CD4-positive, CD25-positive, alpha-beta regulatory T cell (primary cell): ENCODE results near the gene FGD6. TPM values are rescaled to one million over a fixed set of nuclear protein-coding genes. Genes with fewer than 3 reads are reported as not detected.

ENCODE experiments used
- ATAC-seq, 2 donors: fragments of 150-1000 bp; cut with Tn5 transposase; one replicate each; pipeline ENCODE4 v1.10.0; 2021; ENCODE audit warnings: low read depth in 2 of 2, moderate number of reproducible peaks in 2 of 2, moderate library complexity in 1 of 2
- DNase-seq, 3 donors: peaks; one replicate each; pipeline versions ENCODE4 v3.0.0 to v3.0.0-alpha.2; 2012 to 2022; ENCODE audit warnings: mixed read lengths in 1 of 3
- H3K27ac ChIP-seq: one replicate; pipeline ENCODE4 v1.7.0; 2013; ENCODE audit warnings: mild to moderate bottlenecking, low read length; ENCODE audit not compliant: insufficient read depth, poor library complexity, severe bottlenecking
- H3K27me3 ChIP-seq: one replicate; pipeline ENCODE4 v1.7.0; 2013; ENCODE audit warnings: low read length; ENCODE audit not compliant: control insufficient read depth, insufficient read depth
- H3K36me3 ChIP-seq: one replicate; pipeline ENCODE4 v1.7.0; 2013; ENCODE audit warnings: mild to moderate bottlenecking, low read length, moderate library complexity; ENCODE audit not compliant: control insufficient read depth, insufficient read depth
- H3K4me1 ChIP-seq: 2 replicates; pipeline ENCODE4 v1.7.0; 2013; ENCODE audit warnings: mild to moderate bottlenecking, low read length; ENCODE audit not compliant: insufficient read depth, control insufficient read depth, poor library complexity, severe bottlenecking
- H3K4me3 ChIP-seq: one replicate; pipeline ENCODE4 v1.7.0; 2013; ENCODE audit warnings: low read depth, mild to moderate bottlenecking, low read length, moderate library complexity
- H3K9me3 ChIP-seq, 2 experiments: 1 replicate in 1 of 2; 2 replicates in 1 of 2; pipeline ENCODE4 v1.7.0; 2013; ENCODE audit warnings: low read length in 2 of 2, mild to moderate bottlenecking in 1 of 2, moderate library complexity in 1 of 2; ENCODE audit not compliant: control insufficient read depth in 2 of 2
- H3K27ac Mint-ChIP-seq, 3 donors: one replicate each; pipeline ENCODE4 v1.8.0; 2020 to 2022; ENCODE audit warnings: mild to moderate bottlenecking in 3 of 3, mixed read lengths in 3 of 3, moderate library complexity in 2 of 3
- H3K27me3 Mint-ChIP-seq: one replicate; pipeline ENCODE4 v1.8.0; 2022; ENCODE audit warnings: mild to moderate bottlenecking, mixed read lengths
- H3K36me3 Mint-ChIP-seq: one replicate; pipeline ENCODE4 v1.8.0; 2020; ENCODE audit warnings: mixed read lengths
- H3K4me1 Mint-ChIP-seq, 4 donors: one replicate each; pipeline ENCODE4 v1.8.0; 2020 to 2022; ENCODE audit warnings: mixed read lengths in 4 of 4, mild to moderate bottlenecking in 1 of 4
- H3K4me3 Mint-ChIP-seq, 4 donors: one replicate each; pipeline ENCODE4 v1.8.0; 2020 to 2022; ENCODE audit warnings: mild to moderate bottlenecking in 4 of 4, mixed read lengths in 4 of 4, moderate library complexity in 3 of 4
- H3K9me3 Mint-ChIP-seq, 7 donors: one replicate each; pipeline ENCODE4 v1.8.0; 2020 to 2022; ENCODE audit warnings: mixed read lengths in 7 of 7, mild to moderate bottlenecking in 3 of 7, moderate library complexity in 2 of 7
- polyA plus RNA-seq, 4 donors: library from polyadenylated mRNA; unstranded; fragments of 300-500 nt; fragmentation: Illumina TruSeq; gene quantifications; one replicate each; pipeline ENCODE4 v1.2.3, GENCODE V29; 2021
- total RNA-seq: library from RNA; stranded (reverse); gene quantifications from one replicate; pipeline ENCODE4 v1.2.3, GENCODE V29; 2022

FGD6 gene
- total and polyA plus RNA-seq, 5 donors from 2014 or later: 0.06 to 0.79 (median 0.09) TPM; not detected in 1

DNA sequence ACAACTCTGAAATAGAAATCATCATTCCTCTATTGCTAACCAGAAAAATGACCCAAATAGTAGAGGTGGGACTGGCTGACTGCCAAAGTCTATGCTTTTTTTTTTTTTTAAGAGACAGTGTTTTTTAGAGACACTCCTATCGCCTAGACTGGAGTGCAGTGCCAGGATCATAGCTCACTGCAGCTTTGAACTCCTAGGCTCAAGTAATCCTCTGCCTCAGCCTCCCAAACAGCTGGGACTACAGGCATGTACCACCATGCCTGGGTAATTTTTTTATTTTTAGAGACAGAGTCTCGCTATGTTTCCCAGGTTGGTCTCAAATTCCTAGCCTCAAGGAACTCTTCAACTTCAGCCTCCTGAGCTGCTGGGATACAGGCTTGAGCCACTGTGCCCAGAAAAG is 163.1 kb downstream of the FGD6 start:
- Histone ChIP-seq H3K4me3 (no peak overlapping the region), H3K36me3 (peaks cover 44% of the 10 kb centered on the region), H3K27ac (no peak overlapping the region), H3K27me3 (no peaks in the 10 kb centered on the region), H3K4me1 (no peaks in the 10 kb centered on the region), H3K9me3 (no peaks in the 10 kb centered on the region)
- DNase-seq (no peak), ATAC-seq (no peak)
- no peaks in the 10 kb centered on the region for H3K9me3 Mint-ChIP-seq
- H3K36me3 Mint-ChIP-seq: peaks cover 13% of the 10 kb centered on the region
- H3K27me3 Mint-ChIP-seq: no peaks in the 10 kb centered on the region
- no peak overlapping the region for H3K4me3 Mint-ChIP-seq
- no peaks in the 10 kb centered on the region for H3K4me1 Mint-ChIP-seq
- H3K27ac Mint-ChIP-seq: no peak overlapping the region

DNA sequence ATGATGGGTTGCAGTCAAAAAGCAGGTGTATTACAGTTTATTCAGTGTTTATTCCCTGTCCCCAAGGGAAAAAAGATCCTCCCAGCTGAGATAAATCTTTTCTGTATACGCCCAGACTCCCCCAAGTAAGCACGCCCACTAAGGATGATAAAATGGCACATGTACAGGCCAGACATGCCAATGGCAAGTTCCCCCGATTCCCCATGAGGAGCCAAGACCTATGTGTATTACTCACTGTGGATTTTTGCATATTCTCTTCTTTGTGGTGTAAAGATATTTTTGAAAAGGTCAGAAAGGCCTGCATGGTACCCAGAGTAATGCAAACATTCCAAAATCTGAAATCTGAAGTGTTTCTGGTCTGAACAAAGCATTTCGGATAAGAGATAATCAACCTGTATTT is 166.0 kb downstream of the FGD6 start:
- H3K9me3 Mint-ChIP-seq: no peaks in the 10 kb centered on the region
- no peak for ATAC-seq
- no peak overlapping the region for H3K27ac ChIP-seq
- peaks cover 25% of the 10 kb centered on the region for H3K36me3 Mint-ChIP-seq
- H3K36me3 ChIP-seq: peaks cover 43% of the 10 kb centered on the region
- H3K9me3 ChIP-seq: no peaks in the 10 kb centered on the region
- no peak overlapping the region for H3K4me3 ChIP-seq
- no peak for DNase-seq
- H3K4me1 Mint-ChIP-seq: no peaks in the 10 kb centered on the region
- H3K4me3 Mint-ChIP-seq: no peak overlapping the region
- no peaks in the 10 kb centered on the region for H3K27me3 Mint-ChIP-seq
- no peak overlapping the region for H3K27ac Mint-ChIP-seq
- no peaks in the 10 kb centered on the region for H3K4me1 ChIP-seq
- H3K27me3 ChIP-seq: no peaks in the 10 kb centered on the region

GRCh38 chr12:95037906-95038305 is 179.4 kb downstream of the FGD6 start:
- Mint-ChIP-seq H3K36me3 (peaks cover 20% of the 10 kb centered on the region), H3K27me3 (no peaks in the 10 kb centered on the region), H3K4me1 (peaks cover 10 to 20% (median 17%) of the 10 kb centered on the region in 4 donors), H3K4me3 (no peak overlapping the region), H3K9me3 (no peaks in the 10 kb centered on the region), H3K27ac (no peak overlapping the region)
- Histone ChIP-seq H3K4me1 (no peaks in the 10 kb centered on the region), H3K4me3 (no peak overlapping the region), H3K9me3 (no peaks in the 10 kb centered on the region), H3K27ac (no peak overlapping the region), H3K36me3 (peaks cover 35% of the 10 kb centered on the region), H3K27me3 (no peaks in the 10 kb centered on the region)
- DNase-seq: no peak
- no peak for ATAC-seq

DNA sequence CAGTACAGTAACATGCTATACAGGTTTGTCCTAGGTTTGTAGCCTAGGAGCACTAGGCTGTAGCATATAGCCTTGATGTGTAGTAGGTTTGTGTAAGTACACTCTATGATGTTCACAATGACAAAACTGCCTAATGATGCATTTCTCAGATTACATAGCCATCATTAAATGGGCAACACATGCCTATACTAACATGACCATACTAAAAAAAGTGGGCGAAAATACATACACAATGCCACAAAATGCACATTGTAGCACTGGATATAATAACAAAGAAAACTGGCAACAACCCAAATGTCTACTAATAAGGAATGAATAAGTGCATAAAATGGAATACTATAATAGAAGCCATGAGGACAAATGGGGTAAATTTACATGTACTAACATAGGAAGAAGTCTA is 182.5 kb downstream of the FGD6 start:
- Mint-ChIP-seq H3K9me3 (no peaks in the 10 kb centered on the region), H3K4me1 (peaks cover 5 to 15% (median 13%) of the 10 kb centered on the region in 4 donors), H3K36me3 (peaks cover 24% of the 10 kb centered on the region), H3K4me3 (no peak overlapping the region), H3K27me3 (no peaks in the 10 kb centered on the region), H3K27ac (no peak overlapping the region)
- Histone ChIP-seq H3K36me3 (peaks cover 34% of the 10 kb centered on the region), H3K4me3 (no peak overlapping the region), H3K9me3 (no peaks in the 10 kb centered on the region), H3K27me3 (no peaks in the 10 kb centered on the region), H3K27ac (no peak overlapping the region), H3K4me1 (no peaks in the 10 kb centered on the region)
- ATAC-seq (no peak), DNase-seq (no peak)

Other genes with a start within 250 kb of the FGD6 start
- gene NDUFA12, start 213.8 kb downstream of the FGD6 start, total RNA-seq: 67.6 TPM
- gene NDUFA12, start 213.8 kb downstream of the FGD6 start, polyA plus RNA-seq: 100 to 1,000 TPM; 264 to 488 (median 327) TPM
- gene NR2C1, start 143.8 kb downstream of the FGD6 start, total RNA-seq: 58.3 TPM
- 1 to 10 TPM; 6.1 to 9.9 (median 9.4) TPM for gene NR2C1, start 143.8 kb downstream of the FGD6 start, polyA plus RNA-seq
- 52.9 TPM for gene VEZT, start 340 bp upstream of the FGD6 start, total RNA-seq
- 10 to 100 TPM; 21.9 to 29.6 (median 27.4) TPM for gene VEZT, start 340 bp upstream of the FGD6 start, polyA plus RNA-seq